Natural killer cell (primary cell): ENCODE data around the gene BARHL2. TPM values are rescaled to one million over a fixed set of nuclear protein-coding genes. Genes with fewer than 3 reads are reported as not detected.

Source experiments
- ATAC-seq, 3 donors: fragments of 150-1000 bp in 2 of 3; fragments of 200-7000 bp in 1 of 3; cut with Tn5 transposase; 1 replicate in 1 of 3; 2 replicates in 2 of 3; pipeline ENCODE4 v1.10.0; 2021; ENCODE audit warnings: mild to moderate bottlenecking in 2 of 3, moderate library complexity in 2 of 3
- DNase-seq, 2 donors: peaks; one replicate each; pipeline versions ENCODE4 v3.0.0 to v3.0.0-alpha.2; 2013 to 2021; ENCODE audit warnings: mixed read lengths in 1 of 2
- H3K27ac ChIP-seq: one replicate; pipeline ENCODE4 v1.5.1; 2013; ENCODE audit warnings: mild to moderate bottlenecking, low read length
- H3K27me3 ChIP-seq: one replicate; pipeline ENCODE4 v1.6.1; 2013; ENCODE audit warnings: low read length; ENCODE audit not compliant: control insufficient read depth, insufficient read depth
- H3K36me3 ChIP-seq: one replicate; pipeline ENCODE4 v1.6.1; 2013; ENCODE audit warnings: low read length; ENCODE audit not compliant: control insufficient read depth, insufficient read depth
- H3K4me1 ChIP-seq: one replicate; pipeline ENCODE4 v1.6.1; 2013; ENCODE audit warnings: low read length; ENCODE audit not compliant: control insufficient read depth, insufficient read depth
- H3K4me3 ChIP-seq: one replicate; pipeline ENCODE4 v1.5.1; 2013; ENCODE audit warnings: low read length
- H3K9me3 ChIP-seq: one replicate; pipeline ENCODE4 v1.6.1; 2013; ENCODE audit warnings: low read length; ENCODE audit not compliant: control insufficient read depth, insufficient read depth
- H3K27ac Mint-ChIP-seq, 2 donors: one replicate each; pipeline ENCODE4 v1.8.0; 2022; ENCODE audit warnings: mild to moderate bottlenecking in 2 of 2, mixed read lengths in 2 of 2, moderate library complexity in 1 of 2
- H3K27me3 Mint-ChIP-seq, 2 donors: one replicate each; pipeline ENCODE4 v1.8.0; 2022; ENCODE audit warnings: low read depth in 2 of 2, mixed read lengths in 2 of 2
- H3K36me3 Mint-ChIP-seq: one replicate; pipeline ENCODE4 v1.8.0; 2022; ENCODE audit warnings: mixed read lengths
- H3K4me1 Mint-ChIP-seq, 2 donors: one replicate each; pipeline ENCODE4 v1.8.0; 2022; ENCODE audit warnings: mixed read lengths in 2 of 2
- H3K4me3 Mint-ChIP-seq: one replicate; pipeline ENCODE4 v1.8.0; 2022; ENCODE audit warnings: mild to moderate bottlenecking, moderate library complexity, mixed read lengths
- H3K9me3 Mint-ChIP-seq, 2 donors: one replicate each; pipeline ENCODE4 v1.8.0; 2022; ENCODE audit warnings: mixed read lengths in 2 of 2
- WGBS: methylation state at CpG from one replicate; pipeline ENCODE4 v1.1.7; 2013; ENCODE audit warnings: missing lambda C conversion rate; ENCODE audit not compliant: insufficient coverage; 5-methylcytosine and 5-hydroxymethylcytosine counted together
- intact Hi-C: fragments of 100-400 bp; cut with micrococcal nuclease; formaldehyde crosslinking; loops from one replicate; pipeline ENCODE4 v1.14.2; 2022
- total RNA-seq, 4 donors: library from RNA; stranded (reverse); fragments of 120-200 nt in 1 of 4; gene quantifications; one replicate each; pipeline versions ENCODE4 v1.2.3 to v1.2.4, GENCODE V29; 2013 to 2022
- TF ChIP-seq, protein P1 (sequence below): fragments of 200-600 bp; IDR thresholded peaks from one replicate; pipeline ENCODE4 v1.8.0; 2022; ENCODE audit warnings: antibody characterized with exemption

Gene BARHL2
- total RNA-seq, 3 donors from 2014 or later (not counting 1 experiment from before 2014, with no cell fraction given) = not detected

- H3K9me3 ChIP-seq = peaks cover 3% of the 10 kb centered on the region
- no peak overlapping the region for H3K27ac ChIP-seq
- Mint-ChIP-seq H3K4me1 (peaks cover 13 to 18% of the 10 kb centered on the region in 2 donors), H3K4me3 (no peak overlapping the region), H3K27ac (no peak overlapping the region), H3K27me3 (peaks cover 75 to 77% of the 10 kb centered on the region in 2 donors), H3K36me3 (peaks cover 5% of the 10 kb centered on the region), H3K9me3 (no peaks in the 10 kb centered on the region)
- ATAC-seq (peak in 1 of 3 donors; percentile 14), DNase-seq (no peak)
- H3K4me3 ChIP-seq = no peak overlapping the region
- no peaks in the 10 kb centered on the region for H3K36me3 ChIP-seq
- WGBS = 7% methylated on average over 15 of the region's 15 CpGs
- peaks cover 23% of the 10 kb centered on the region for H3K4me1 ChIP-seq
- peaks cover 75% of the 10 kb centered on the region for H3K27me3 ChIP-seq
- intact Hi-C loops = no loop called here
- TF ChIP-seq, protein P1, sequence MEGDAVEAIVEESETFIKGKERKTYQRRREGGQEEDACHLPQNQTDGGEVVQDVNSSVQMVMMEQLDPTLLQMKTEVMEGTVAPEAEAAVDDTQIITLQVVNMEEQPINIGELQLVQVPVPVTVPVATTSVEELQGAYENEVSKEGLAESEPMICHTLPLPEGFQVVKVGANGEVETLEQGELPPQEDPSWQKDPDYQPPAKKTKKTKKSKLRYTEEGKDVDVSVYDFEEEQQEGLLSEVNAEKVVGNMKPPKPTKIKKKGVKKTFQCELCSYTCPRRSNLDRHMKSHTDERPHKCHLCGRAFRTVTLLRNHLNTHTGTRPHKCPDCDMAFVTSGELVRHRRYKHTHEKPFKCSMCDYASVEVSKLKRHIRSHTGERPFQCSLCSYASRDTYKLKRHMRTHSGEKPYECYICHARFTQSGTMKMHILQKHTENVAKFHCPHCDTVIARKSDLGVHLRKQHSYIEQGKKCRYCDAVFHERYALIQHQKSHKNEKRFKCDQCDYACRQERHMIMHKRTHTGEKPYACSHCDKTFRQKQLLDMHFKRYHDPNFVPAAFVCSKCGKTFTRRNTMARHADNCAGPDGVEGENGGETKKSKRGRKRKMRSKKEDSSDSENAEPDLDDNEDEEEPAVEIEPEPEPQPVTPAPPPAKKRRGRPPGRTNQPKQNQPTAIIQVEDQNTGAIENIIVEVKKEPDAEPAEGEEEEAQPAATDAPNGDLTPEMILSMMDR = no peak
Observed at GRCh38 chr1:90713741-90714509, 3.2 kb downstream of the BARHL2 start.

GRCh38 chr1:90712915-90713730, 4.0 kb downstream of the BARHL2 start:
- DNase-seq (no peak), ATAC-seq (no peak)
- peaks cover 73 to 78% of the 10 kb centered on the region in 2 donors for H3K27me3 Mint-ChIP-seq
- no peaks in the 10 kb centered on the region for H3K36me3 ChIP-seq
- peaks cover 7% of the 10 kb centered on the region for H3K36me3 Mint-ChIP-seq
- peaks cover 9 to 16% of the 10 kb centered on the region in 2 donors for H3K4me1 Mint-ChIP-seq
- intact Hi-C loops = no loop called here
- H3K4me1 ChIP-seq = peaks cover 19% of the 10 kb centered on the region
- 9% methylated on average over 15 of the region's 15 CpGs for WGBS
- no peak overlapping the region for H3K27ac ChIP-seq
- H3K4me3 Mint-ChIP-seq = no peak overlapping the region
- peaks cover 5% of the 10 kb centered on the region for H3K9me3 ChIP-seq
- H3K4me3 ChIP-seq = no peak overlapping the region
- H3K27me3 ChIP-seq = peaks cover 78% of the 10 kb centered on the region
- H3K27ac Mint-ChIP-seq = no peak overlapping the region
- no peaks in the 10 kb centered on the region for H3K9me3 Mint-ChIP-seq
- TF ChIP-seq, protein P1 = no peak

DNA sequence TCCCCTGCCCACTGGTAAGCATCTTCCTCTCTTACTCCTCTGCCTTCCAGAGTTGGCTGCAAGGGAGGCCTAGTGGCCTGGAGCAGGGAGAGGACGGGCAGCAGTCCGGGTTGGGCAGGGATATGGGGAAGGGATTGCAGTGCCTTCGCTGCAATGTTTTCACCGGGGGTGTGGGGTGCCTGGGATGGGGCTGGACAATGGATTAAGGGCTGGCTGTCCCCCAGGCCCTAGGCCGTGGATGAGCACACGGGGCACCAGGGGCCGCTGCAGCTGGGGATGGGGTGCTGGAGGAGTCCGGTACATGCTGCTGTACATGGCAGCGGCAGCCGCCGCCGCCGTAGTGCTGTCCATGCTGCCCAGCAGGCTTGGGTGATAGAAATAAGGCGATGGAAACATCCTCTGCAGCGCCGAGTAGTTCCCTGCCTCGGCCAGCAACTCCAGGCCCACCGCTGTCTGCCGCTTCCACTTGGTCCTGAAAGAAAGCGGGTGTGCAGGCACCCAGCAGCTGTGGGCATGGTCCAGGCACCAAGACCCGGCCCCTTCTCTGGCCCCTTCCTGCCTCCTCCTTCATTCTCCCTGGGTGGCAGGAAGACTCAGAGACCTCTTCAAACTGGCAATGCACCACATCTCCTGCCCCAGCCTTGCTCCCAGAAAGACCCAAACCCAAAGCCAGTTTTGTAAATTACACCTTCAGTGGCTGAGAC, 4.8 kb downstream of the BARHL2 start:
- H3K4me3 ChIP-seq = no peak overlapping the region
- H3K36me3 ChIP-seq = no peaks in the 10 kb centered on the region
- WGBS = 11% methylated on average over 21 of the region's 21 CpGs
- no peak overlapping the region for H3K27ac ChIP-seq
- peaks cover 7% of the 10 kb centered on the region for H3K36me3 Mint-ChIP-seq
- no peak overlapping the region for H3K4me3 Mint-ChIP-seq
- H3K27me3 Mint-ChIP-seq = peaks cover 75 to 83% of the 10 kb centered on the region in 2 donors
- TF ChIP-seq, protein P1 = no peak
- H3K27me3 ChIP-seq = peaks cover 84% of the 10 kb centered on the region
- peaks cover 8 to 14% of the 10 kb centered on the region in 2 donors for H3K4me1 Mint-ChIP-seq
- intact Hi-C loops = no loop called here
- peaks cover 5% of the 10 kb centered on the region for H3K9me3 ChIP-seq
- peaks cover 18% of the 10 kb centered on the region for H3K4me1 ChIP-seq
- DNase-seq = no peak
- no peak overlapping the region for H3K27ac Mint-ChIP-seq
- ATAC-seq = no peak
- no peaks in the 10 kb centered on the region for H3K9me3 Mint-ChIP-seq
